HG03196 (cell line): ENCODE measurements around the gene FAM3A.

ENCODE experiments used
- ATAC-seq: cut with Tn5 transposase; IDR thresholded peaks from one replicate; pipeline ENCODE4 v1.9.1; 2021; ENCODE audit not compliant: unreplicated experiment

Gene FAM3A

GRCh38 chrX:154462396-154462795, 53.6 kb downstream of the FAM3A start:
- no peak for ATAC-seq

- no peak for ATAC-seq
These were observed 55.7 kb downstream of the FAM3A start for GRCh38 chrX:154460326-154460725.

- no peak for ATAC-seq
These were observed 56.2 kb downstream of the FAM3A start for GRCh38 chrX:154459832-154460231.

GRCh38 chrX:154458954-154459778, 56.9 kb downstream of the FAM3A start:
- no peak for ATAC-seq

GRCh38 chrX:154458116-154458953, 57.7 kb downstream of the FAM3A start, which contains the start of gene PLXNA3:
PLXNA3 (plus strand) TSS chrX:154458281; CDS start chrX:154460184, 1,903 bp downstream.
- peak; percentile 37 for ATAC-seq

- peak; percentile 54 for ATAC-seq
These were observed 58.4 kb downstream of the FAM3A start for GRCh38 chrX:154457491-154458115.
